Left forelimb (tissue), 1 donor: Measurements from ENCODE around the gene COPS7A.

ENCODE experiments used
- DNase-seq: peaks from one replicate; pipeline ENCODE4 v3.0.0-alpha.2; 2018; ENCODE audit warnings: low spot score

The COPS7A gene

GRCh38 chr12:6769666-6770065 lies 45.8 kb downstream of the COPS7A start:
- DNase-seq, result no peak

GRCh38 chr12:6770094-6770493 lies 46.2 kb downstream of the COPS7A start:
- DNase-seq, result no peak

GRCh38 chr12:6770600-6770999 lies 46.8 kb downstream of the COPS7A start:
- no peak for DNase-seq

GRCh38 chr12:6771091-6771495 lies 47.2 kb downstream of the COPS7A start:
- DNase-seq, result no peak

- DNase-seq, result no peak
Observed at GRCh38 chr12:6771509-6772330, 47.9 kb downstream of the COPS7A start.

- DNase-seq, result no peak
Observed at GRCh38 chr12:6772331-6772695, 48.5 kb downstream of the COPS7A start, which contains the start of gene LAG3. LAG3 (plus strand) TSS chr12:6772520; CDS start chr12:6772853, 333 bp downstream.

GRCh38 chr12:6772726-6773589 lies 49.1 kb downstream of the COPS7A start:
- no peak for DNase-seq

GRCh38 chr12:6773590-6774351 lies 49.9 kb downstream of the COPS7A start:
- DNase-seq, result no peak

GRCh38 chr12:6774499-6775062 lies 50.7 kb downstream of the COPS7A start:
- DNase-seq, result no peak

GRCh38 chr12:6775185-6776174 lies 51.6 kb downstream of the COPS7A start:
- no peak for DNase-seq

- no peak for DNase-seq
Observed at GRCh38 chr12:6777386-6777785, 53.5 kb downstream of the COPS7A start.

- DNase-seq, result no peak
Observed at GRCh38 chr12:6778217-6778573, 54.3 kb downstream of the COPS7A start.

GRCh38 chr12:6778574-6779550 lies 55.0 kb downstream of the COPS7A start:
- peak; percentile 95 for DNase-seq

GRCh38 chr12:6779708-6780432 lies 56.0 kb downstream of the COPS7A start:
- DNase-seq, result peak; percentile 52

GRCh38 chr12:6780573-6780972 lies 56.7 kb downstream of the COPS7A start:
- DNase-seq, result no peak
